Esophagus muscularis mucosa (tissue), 4 donors: ENCODE data around the gene CPNE8. TPM values are rescaled to one million over a fixed set of nuclear protein-coding genes. Genes with fewer than 3 reads are reported as not detected.

Source experiments
- DNase-seq: peaks from one replicate; pipeline ENCODE4 v3.0.0-alpha.2; 2017; ENCODE audit errors: extremely low spot score
- H3K27ac ChIP-seq, 4 donors: fragments of 200-600 bp; sonication (generic); replicated peaks in 1 of 4; 1 replicate in 3 of 4; 2 replicates in 1 of 4; pipeline ENCODE4 v1.5.1; 2016 to 2019; ENCODE audit warnings: mild to moderate bottlenecking in 1 of 4
- H3K27me3 ChIP-seq, 4 donors: fragments of 200-600 bp; sonication (generic); one replicate each; pipeline versions ENCODE4 v1.5.1 to v1.6.0; 2016 to 2019
- H3K36me3 ChIP-seq, 4 donors: fragments of 200-600 bp; sonication (generic); one replicate each; pipeline ENCODE4 v1.5.1; 2016 to 2019
- H3K4me1 ChIP-seq, 4 donors: fragments of 200-600 bp; sonication (generic); one replicate each; pipeline ENCODE4 v1.5.1; 2016 to 2019
- H3K4me3 ChIP-seq, 4 donors: fragments of 200-600 bp; sonication (generic); 1 replicate in 2 of 4; 2 replicates in 2 of 4; pipeline ENCODE4 v1.5.1; 2016 to 2019; ENCODE audit warnings: mild to moderate bottlenecking in 4 of 4, moderate library complexity in 1 of 4
- H3K9me3 ChIP-seq, 4 donors: fragments of 200-600 bp; sonication (generic); 1 replicate in 3 of 4; 2 replicates in 1 of 4; pipeline ENCODE4 v1.5.1; 2016 to 2019
- EP300 ChIP-seq: sonication (generic); formaldehyde crosslinking; IDR thresholded peaks from one replicate; pipeline ENCODE4 v1.6.1; 2017; ENCODE audit warnings: antibody characterized with exemption
- POLR2A ChIP-seq: fragments of 450-650 bp; IDR thresholded peaks from one replicate; pipeline ENCODE4 v1.6.1; 2017; ENCODE audit warnings: antibody characterized with exemption, moderate library complexity, mild to moderate bottlenecking, low read depth
- POLR2AphosphoS5 ChIP-seq, 2 donors: sonication (generic); formaldehyde crosslinking; IDR thresholded peaks; one replicate each; pipeline ENCODE4 v1.6.1; 2017; ENCODE audit warnings: antibody characterized with exemption in 2 of 2
- WGBS: methylation state at CpG from one replicate; pipeline ENCODE4 v1.1.5; 2018; 5-methylcytosine and 5-hydroxymethylcytosine counted together
- intact Hi-C: fragments of 100-400 bp; cut with DNase I; formaldehyde crosslinking; loops from one replicate; pipeline ENCODE4 v1.15.1; 2023
- total RNA-seq, 4 donors: library from RNA; depleted of rRNA; stranded (reverse); fragments of >200 nt; gene quantifications; one replicate each; pipeline versions ENCODE4 v1.1.0 to v1.2.1, GENCODE V29; 2016
- TF ChIP-seq, protein P1 (sequence below), 3 experiments: fragments of 200-600 bp in 2 of 3; fragments of 450-650 bp in 1 of 3; sonication (generic) in 2 of 3; IDR thresholded peaks; one replicate each; pipeline ENCODE4 v1.5.1; 2017 to 2019; ENCODE audit warnings: antibody characterized with exemption in 3 of 3, mild to moderate bottlenecking in 2 of 3, moderate library complexity in 1 of 3

CPNE8 gene
- total RNA-seq, 4 donors from 2014 or later: 12.8 to 34.0 (median 21.3) TPM

DNA sequence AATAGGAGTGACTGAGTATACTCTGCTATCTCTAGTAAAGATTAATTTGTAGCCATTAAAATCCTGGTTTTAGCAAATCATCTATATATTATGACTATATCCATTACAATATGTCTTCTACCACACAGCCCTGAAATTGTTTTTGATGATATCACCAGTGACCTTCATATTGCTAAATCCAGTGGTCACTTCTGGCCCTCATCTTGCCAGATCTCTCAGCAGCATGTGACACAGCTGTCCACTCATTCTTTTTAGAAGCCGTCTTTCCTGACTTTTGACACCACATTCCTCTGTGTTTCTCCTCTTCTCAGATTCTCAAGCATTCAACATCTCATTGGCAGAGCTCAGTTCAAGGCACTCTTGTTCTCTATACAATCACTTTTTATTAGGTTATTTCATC lies 54.9 kb downstream of the CPNE8 start:
- Histone ChIP-seq H3K4me1 (peaks cover 0 to 8% (median 0%) of the 10 kb centered on the region in 4 donors), H3K27me3 (no peaks in the 10 kb centered on the region), H3K4me3 (no peak overlapping the region), H3K9me3 (no peaks in the 10 kb centered on the region), H3K36me3 (peaks cover 0 to 3% (median 0%) of the 10 kb centered on the region in 4 donors), H3K27ac (no peak overlapping the region)
- DNase-seq: no peak
- WGBS: 75% methylated on average over 1 of the region's 1 CpG
- intact Hi-C loops: no loop called here
- no peak for TF ChIP-seq EP300
- TF ChIP-seq POLR2AphosphoS5 (IDR thresholded peaks at IDR 0.05): no peak
- TF ChIP-seq, protein P1, sequence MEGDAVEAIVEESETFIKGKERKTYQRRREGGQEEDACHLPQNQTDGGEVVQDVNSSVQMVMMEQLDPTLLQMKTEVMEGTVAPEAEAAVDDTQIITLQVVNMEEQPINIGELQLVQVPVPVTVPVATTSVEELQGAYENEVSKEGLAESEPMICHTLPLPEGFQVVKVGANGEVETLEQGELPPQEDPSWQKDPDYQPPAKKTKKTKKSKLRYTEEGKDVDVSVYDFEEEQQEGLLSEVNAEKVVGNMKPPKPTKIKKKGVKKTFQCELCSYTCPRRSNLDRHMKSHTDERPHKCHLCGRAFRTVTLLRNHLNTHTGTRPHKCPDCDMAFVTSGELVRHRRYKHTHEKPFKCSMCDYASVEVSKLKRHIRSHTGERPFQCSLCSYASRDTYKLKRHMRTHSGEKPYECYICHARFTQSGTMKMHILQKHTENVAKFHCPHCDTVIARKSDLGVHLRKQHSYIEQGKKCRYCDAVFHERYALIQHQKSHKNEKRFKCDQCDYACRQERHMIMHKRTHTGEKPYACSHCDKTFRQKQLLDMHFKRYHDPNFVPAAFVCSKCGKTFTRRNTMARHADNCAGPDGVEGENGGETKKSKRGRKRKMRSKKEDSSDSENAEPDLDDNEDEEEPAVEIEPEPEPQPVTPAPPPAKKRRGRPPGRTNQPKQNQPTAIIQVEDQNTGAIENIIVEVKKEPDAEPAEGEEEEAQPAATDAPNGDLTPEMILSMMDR (IDR thresholded peaks at IDR 0.05): no peak
- no peak for TF ChIP-seq POLR2A

DNA sequence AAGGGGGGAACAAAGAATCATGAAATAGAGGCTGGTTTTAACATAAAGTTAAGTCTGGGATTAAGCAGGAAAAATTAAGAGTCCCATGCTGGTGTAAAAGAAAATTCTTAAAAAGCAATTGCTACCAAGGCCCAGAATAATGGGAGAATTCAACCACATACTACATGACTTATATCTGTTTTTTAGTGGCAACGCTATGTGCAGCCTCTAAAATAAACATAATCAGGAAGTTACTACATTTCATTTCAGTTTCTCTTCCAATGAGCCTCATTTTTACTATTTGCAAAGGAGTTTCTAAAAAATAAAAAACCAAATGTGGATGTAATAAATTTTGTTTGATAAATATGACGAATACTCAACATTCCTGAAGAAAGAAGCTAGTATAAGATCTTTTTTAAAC lies 58.1 kb downstream of the CPNE8 start:
- WGBS: 79% methylated on average over 2 of the region's 2 CpGs
- no peaks in the 10 kb centered on the region for H3K9me3 ChIP-seq
- intact Hi-C loops: no loop called here

DNA sequence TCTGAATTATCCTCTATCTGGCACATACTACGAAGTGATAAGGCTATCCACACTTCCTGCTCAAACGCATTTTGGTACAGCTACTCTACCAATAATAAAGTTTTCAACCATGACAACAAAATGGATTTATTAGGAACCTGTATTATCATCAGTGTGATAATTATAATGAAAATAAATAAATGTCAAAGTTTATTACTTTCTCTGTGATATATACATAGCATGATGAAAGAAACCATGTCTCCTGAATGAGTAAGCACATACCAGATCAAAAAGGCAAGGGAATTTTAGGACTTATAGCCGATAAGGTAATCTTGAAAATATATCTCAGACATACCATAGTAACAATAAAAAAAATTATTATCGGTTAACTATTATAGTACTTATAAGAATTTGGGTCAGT lies 61.1 kb downstream of the CPNE8 start:
- 84% methylated on average over 4 of the region's 4 CpGs for WGBS
- Histone ChIP-seq H3K27me3 (no peaks in the 10 kb centered on the region), H3K9me3 (no peaks in the 10 kb centered on the region), H3K36me3 (peaks cover 0 to 3% (median 0%) of the 10 kb centered on the region in 4 donors), H3K4me1 (no peaks in the 10 kb centered on the region), H3K27ac (no peak overlapping the region), H3K4me3 (no peak overlapping the region)
- DNase-seq: no peak
- intact Hi-C loops: no loop called here
- TF ChIP-seq EP300 (no peak), POLR2AphosphoS5 (IDR thresholded peaks at IDR 0.05) (no peak)
- TF ChIP-seq, protein P1 (IDR thresholded peaks at IDR 0.05): no peak

More for the DNA sequence above, 58.1 kb downstream of the CPNE8 start:
- no peaks in the 10 kb centered on the region for H3K27me3 ChIP-seq
- TF ChIP-seq, protein P1 (IDR thresholded peaks at IDR 0.05): no peak
- TF ChIP-seq POLR2AphosphoS5 (IDR thresholded peaks at IDR 0.05) (no peak), EP300 (no peak), POLR2A (no peak)
- H3K27ac ChIP-seq: no peak overlapping the region
- peaks cover 0 to 3% (median 0%) of the 10 kb centered on the region in 4 donors for H3K36me3 ChIP-seq
- H3K4me1 ChIP-seq: peaks cover 0 to 8% (median 0%) of the 10 kb centered on the region in 4 donors
- H3K4me3 ChIP-seq: no peak overlapping the region
- no peak for DNase-seq

DNA sequence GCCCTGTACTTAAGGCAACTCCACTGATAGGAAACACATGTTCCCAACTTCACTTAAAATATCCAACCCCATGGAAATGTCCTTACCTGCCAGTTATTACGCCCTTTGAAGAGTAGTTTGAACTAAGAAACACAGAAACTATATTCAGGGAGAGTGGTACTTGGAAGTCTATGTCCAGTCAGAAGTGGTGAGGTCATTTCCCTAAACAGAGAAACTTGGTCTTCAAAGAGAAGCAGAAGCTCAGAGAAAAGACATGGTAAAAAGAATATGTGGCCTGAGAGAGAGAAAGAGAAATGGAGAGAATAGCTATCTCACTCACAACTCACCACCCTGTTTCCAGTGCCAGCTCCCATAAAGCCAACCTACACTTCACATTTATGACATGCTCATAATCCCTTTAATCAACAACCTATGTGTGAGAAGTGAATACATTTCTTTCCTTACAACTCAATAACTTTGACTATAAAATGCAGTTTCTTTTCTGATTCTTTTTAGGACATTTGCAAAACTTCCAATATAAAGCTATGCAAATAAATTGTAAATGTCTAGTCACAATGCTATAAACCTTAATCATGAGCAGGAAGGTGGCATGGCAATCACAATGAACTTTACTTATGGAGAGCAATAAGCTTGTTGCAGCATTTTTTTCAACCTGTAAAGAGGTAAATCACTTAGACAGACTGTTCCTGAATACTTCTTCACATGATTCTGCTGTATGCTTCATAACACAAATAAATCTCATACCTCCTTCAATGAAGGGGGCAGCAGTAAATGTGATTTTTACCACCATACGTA lies 67.1 kb downstream of the CPNE8 start:
- WGBS: 87% methylated on average over 2 of the region's 2 CpGs
- Histone ChIP-seq H3K27me3 (no peaks in the 10 kb centered on the region), H3K36me3 (no peaks in the 10 kb centered on the region), H3K9me3 (no peaks in the 10 kb centered on the region), H3K27ac (no peak overlapping the region), H3K4me1 (no peaks in the 10 kb centered on the region), H3K4me3 (no peak overlapping the region)
- TF ChIP-seq, protein P1 (IDR thresholded peaks at IDR 0.05): no peak
- TF ChIP-seq POLR2A (no peak), POLR2AphosphoS5 (IDR thresholded peaks at IDR 0.05) (no peak), EP300 (no peak)
- no peak for DNase-seq
- intact Hi-C loops: no loop called here
